Testis (tissue), 2 donors: ENCODE measurements around the gene C1orf216.

Experiments
- POLR2A ChIP-seq: fragments of 450-650 bp; IDR thresholded peaks from one replicate; pipeline ENCODE4 v1.6.1; 2017; ENCODE audit warnings: antibody characterized with exemption, mild to moderate bottlenecking, moderate library complexity
- TF ChIP-seq, protein P1 (sequence below), 3 experiments: fragments of 450-650 bp in 2 of 3; fragments of 200-600 bp in 1 of 3; sonication (generic) in 1 of 3; IDR thresholded peaks; one replicate each; pipeline ENCODE4 v1.5.1; 2016 to 2019; ENCODE audit warnings: antibody characterized with exemption in 3 of 3, mild to moderate bottlenecking in 2 of 3, moderate library complexity in 1 of 3

GRCh38 chr1:35764283-35764682 is 45.6 kb upstream of the C1orf216 start:
- TF ChIP-seq, protein P1, sequence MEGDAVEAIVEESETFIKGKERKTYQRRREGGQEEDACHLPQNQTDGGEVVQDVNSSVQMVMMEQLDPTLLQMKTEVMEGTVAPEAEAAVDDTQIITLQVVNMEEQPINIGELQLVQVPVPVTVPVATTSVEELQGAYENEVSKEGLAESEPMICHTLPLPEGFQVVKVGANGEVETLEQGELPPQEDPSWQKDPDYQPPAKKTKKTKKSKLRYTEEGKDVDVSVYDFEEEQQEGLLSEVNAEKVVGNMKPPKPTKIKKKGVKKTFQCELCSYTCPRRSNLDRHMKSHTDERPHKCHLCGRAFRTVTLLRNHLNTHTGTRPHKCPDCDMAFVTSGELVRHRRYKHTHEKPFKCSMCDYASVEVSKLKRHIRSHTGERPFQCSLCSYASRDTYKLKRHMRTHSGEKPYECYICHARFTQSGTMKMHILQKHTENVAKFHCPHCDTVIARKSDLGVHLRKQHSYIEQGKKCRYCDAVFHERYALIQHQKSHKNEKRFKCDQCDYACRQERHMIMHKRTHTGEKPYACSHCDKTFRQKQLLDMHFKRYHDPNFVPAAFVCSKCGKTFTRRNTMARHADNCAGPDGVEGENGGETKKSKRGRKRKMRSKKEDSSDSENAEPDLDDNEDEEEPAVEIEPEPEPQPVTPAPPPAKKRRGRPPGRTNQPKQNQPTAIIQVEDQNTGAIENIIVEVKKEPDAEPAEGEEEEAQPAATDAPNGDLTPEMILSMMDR (IDR thresholded peaks at IDR 0.05), result no peak
- no peak for TF ChIP-seq POLR2A
